Measurements from ENCODE around the gene FAM13C.

DNA sequence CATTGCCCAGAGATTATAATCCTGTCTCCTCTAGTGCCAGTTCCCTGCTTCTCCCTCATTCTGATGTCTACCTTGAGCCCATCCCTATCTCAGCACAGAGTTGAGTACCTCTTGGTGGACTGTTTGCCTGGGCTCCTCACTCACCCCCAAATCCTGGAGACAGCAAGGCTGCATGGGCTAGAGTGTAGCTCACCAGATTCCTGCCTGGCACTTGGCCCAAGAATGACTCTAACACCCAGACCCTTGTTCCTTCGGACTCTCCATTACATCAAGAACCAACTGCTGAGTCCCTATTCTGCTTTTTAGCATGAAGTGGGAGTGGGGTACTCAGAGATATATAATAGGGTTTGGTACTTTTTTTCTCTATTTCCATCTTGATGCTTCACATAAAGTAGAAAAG, 22.1 kb downstream of the FAM13C start:
- TF ChIP-seq, protein P1, sequence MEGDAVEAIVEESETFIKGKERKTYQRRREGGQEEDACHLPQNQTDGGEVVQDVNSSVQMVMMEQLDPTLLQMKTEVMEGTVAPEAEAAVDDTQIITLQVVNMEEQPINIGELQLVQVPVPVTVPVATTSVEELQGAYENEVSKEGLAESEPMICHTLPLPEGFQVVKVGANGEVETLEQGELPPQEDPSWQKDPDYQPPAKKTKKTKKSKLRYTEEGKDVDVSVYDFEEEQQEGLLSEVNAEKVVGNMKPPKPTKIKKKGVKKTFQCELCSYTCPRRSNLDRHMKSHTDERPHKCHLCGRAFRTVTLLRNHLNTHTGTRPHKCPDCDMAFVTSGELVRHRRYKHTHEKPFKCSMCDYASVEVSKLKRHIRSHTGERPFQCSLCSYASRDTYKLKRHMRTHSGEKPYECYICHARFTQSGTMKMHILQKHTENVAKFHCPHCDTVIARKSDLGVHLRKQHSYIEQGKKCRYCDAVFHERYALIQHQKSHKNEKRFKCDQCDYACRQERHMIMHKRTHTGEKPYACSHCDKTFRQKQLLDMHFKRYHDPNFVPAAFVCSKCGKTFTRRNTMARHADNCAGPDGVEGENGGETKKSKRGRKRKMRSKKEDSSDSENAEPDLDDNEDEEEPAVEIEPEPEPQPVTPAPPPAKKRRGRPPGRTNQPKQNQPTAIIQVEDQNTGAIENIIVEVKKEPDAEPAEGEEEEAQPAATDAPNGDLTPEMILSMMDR (IDR thresholded peaks at IDR 0.05): no peak
- TF ChIP-seq POLR2A (IDR thresholded peaks at IDR 0.05): no peak
